OCI-LY1 (cell line): ENCODE results near the gene RAP2C.

Source experiments
- H2AFZ ChIP-seq: fragments of 200-600 bp; sonication (generic), shearing (Covaris generic); 2 replicates; pipeline ENCODE4 v1.6.0; 2014; ENCODE audit warnings: antibody characterized with exemption, mild to moderate bottlenecking, low read length
- H3F3A ChIP-seq: fragments of 200-600 bp; sonication (generic), shearing (Covaris generic); 2 replicates; pipeline ENCODE4 v1.6.0; 2014; ENCODE audit warnings: mild to moderate bottlenecking, antibody characterized with exemption, low read length, moderate library complexity; ENCODE audit not compliant: insufficient read depth
- H3K27ac ChIP-seq: fragments of 200-600 bp; sonication (generic); 2 replicates; pipeline ENCODE4 v1.5.1; 2014; ENCODE audit warnings: low read length, mixed run types, mild to moderate bottlenecking, low read depth; ENCODE audit not compliant: poor library complexity, severe bottlenecking
- H3K27me3 ChIP-seq: fragments of 200-600 bp; sonication (generic); 2 replicates; pipeline ENCODE4 v1.6.0; 2014; ENCODE audit warnings: antibody characterized with exemption, mild to moderate bottlenecking, low read length, moderate library complexity; ENCODE audit not compliant: insufficient read depth
- H3K36me3 ChIP-seq: fragments of 200-600 bp; sonication (generic); 2 replicates; pipeline ENCODE4 v1.6.1; 2014; ENCODE audit warnings: mild to moderate bottlenecking, antibody characterized with exemption, low read length, moderate library complexity, mixed read lengths; ENCODE audit not compliant: insufficient read depth
- H3K4me1 ChIP-seq: fragments of 200-600 bp; sonication (generic); 2 replicates; pipeline ENCODE4 v1.5.1; 2014; ENCODE audit warnings: mild to moderate bottlenecking, low read length, moderate library complexity; ENCODE audit not compliant: insufficient read depth, severe bottlenecking
- H3K4me2 ChIP-seq: fragments of 200-600 bp; sonication (generic), shearing (Covaris generic); 2 replicates; pipeline ENCODE4 v1.6.1; 2014; ENCODE audit warnings: low read length
- H3K4me3 ChIP-seq: fragments of 200-600 bp; sonication (generic); 2 replicates; pipeline ENCODE4 v1.5.1; 2014; ENCODE audit warnings: low read length, low read depth, mild to moderate bottlenecking, mixed read lengths; ENCODE audit not compliant: poor library complexity, severe bottlenecking
- H3K79me2 ChIP-seq: fragments of 200-600 bp; shearing (Covaris generic); 2 replicates; pipeline ENCODE4 v1.6.1; 2016; ENCODE audit warnings: mixed run types, low read length, mixed read lengths; ENCODE audit not compliant: insufficient read depth
- H3K9ac ChIP-seq: fragments of 200-600 bp; sonication (generic), shearing (Covaris generic); 2 replicates; pipeline ENCODE4 v1.6.1; 2014; ENCODE audit warnings: mild to moderate bottlenecking, low read length, mixed read lengths
- H3K9me2 ChIP-seq: fragments of 200-600 bp; sonication (generic), shearing (Covaris generic); 2 replicates; pipeline ENCODE4 v1.6.1; 2014; ENCODE audit warnings: low read depth, mild to moderate bottlenecking, low read length, mixed read lengths
- H3K9me3 ChIP-seq: fragments of 200-600 bp; shearing (Covaris generic); 2 replicates; pipeline ENCODE4 v1.6.1; 2014; ENCODE audit warnings: low read length, mixed read lengths
- H4K20me1 ChIP-seq: fragments of 200-600 bp; sonication (generic), shearing (Covaris generic); 2 replicates; pipeline ENCODE4 v1.6.0; 2016; ENCODE audit warnings: mild to moderate bottlenecking, low read length; ENCODE audit not compliant: insufficient read depth
- EZH2 ChIP-seq: fragments of 200-600 bp; sonication (generic), shearing (Covaris generic); IDR thresholded peaks from 2 replicates; pipeline ENCODE4 v1.8.0; 2017; ENCODE audit warnings: borderline replicate concordance, mixed run types, mild to moderate bottlenecking, antibody characterized with exemption, low read length, moderate library complexity, mixed read lengths
- TF ChIP-seq, protein P1 (sequence below): fragments of 200-600 bp; sonication (generic), shearing (Covaris generic); IDR thresholded peaks from 2 replicates; pipeline ENCODE4 v1.5.1; 2017; ENCODE audit warnings: mild to moderate bottlenecking, antibody characterized with exemption, low read length, moderate library complexity, mixed read lengths

RAP2C gene

DNA sequence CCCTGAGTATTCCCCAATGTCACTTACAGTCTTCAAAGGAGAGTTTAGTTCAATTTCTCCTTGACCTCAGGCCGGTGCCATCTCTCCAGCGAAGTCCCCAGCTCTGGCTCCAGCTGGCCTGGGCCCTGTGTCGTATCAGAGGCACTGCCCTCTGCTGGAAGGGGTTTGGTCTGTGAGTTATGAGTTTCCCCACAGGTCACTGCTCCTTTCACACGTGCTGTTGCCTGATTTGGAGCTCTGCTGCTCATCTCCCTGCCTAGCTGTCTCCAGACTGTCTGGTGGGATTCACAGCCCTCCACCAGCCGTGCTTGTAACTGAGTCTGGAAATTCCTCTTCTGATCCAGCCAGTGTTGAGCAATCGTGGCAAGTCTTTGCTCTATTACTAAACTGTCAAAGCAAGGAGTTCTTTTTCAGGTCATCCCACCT lies at the start of gene RAP2C:
RAP2C (minus strand) TSS at position 105 of the 426 bp plus-strand sequence. CDS start 2,179 bp downstream, outside the sequence.
- Histone ChIP-seq H3K9ac (peak within 1 kb of the TSS; percentile 94), H3K9me3 (no peaks in the 10 kb centered on the region), H3K27ac (peak within 1 kb of the TSS; percentile 78), H3K27me3 (no peaks in the 10 kb centered on the region), H3K9me2 (no peaks in the 10 kb centered on the region), H3K36me3 (peaks cover under 1% of the 10 kb centered on the region; the same call in 1 of the 2 replicates), H2AFZ (no peak within 1 kb of the TSS), H3K4me2 (peak within 1 kb of the TSS; percentile 93), H3K4me3 (peak within 1 kb of the TSS; percentile 95), H3K79me2 (peaks cover 9% of the 10 kb centered on the region; the same call in 1 of the 2 replicates), H3K4me1 (peaks cover 30% of the 10 kb centered on the region), H3F3A (no peaks in the 10 kb centered on the region), H4K20me1 (no peaks in the 10 kb centered on the region)
- TF ChIP-seq, protein P1, sequence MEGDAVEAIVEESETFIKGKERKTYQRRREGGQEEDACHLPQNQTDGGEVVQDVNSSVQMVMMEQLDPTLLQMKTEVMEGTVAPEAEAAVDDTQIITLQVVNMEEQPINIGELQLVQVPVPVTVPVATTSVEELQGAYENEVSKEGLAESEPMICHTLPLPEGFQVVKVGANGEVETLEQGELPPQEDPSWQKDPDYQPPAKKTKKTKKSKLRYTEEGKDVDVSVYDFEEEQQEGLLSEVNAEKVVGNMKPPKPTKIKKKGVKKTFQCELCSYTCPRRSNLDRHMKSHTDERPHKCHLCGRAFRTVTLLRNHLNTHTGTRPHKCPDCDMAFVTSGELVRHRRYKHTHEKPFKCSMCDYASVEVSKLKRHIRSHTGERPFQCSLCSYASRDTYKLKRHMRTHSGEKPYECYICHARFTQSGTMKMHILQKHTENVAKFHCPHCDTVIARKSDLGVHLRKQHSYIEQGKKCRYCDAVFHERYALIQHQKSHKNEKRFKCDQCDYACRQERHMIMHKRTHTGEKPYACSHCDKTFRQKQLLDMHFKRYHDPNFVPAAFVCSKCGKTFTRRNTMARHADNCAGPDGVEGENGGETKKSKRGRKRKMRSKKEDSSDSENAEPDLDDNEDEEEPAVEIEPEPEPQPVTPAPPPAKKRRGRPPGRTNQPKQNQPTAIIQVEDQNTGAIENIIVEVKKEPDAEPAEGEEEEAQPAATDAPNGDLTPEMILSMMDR, result peak; percentile 50; the same call in 1 of the 2 replicates
- no peak for TF ChIP-seq EZH2

DNA sequence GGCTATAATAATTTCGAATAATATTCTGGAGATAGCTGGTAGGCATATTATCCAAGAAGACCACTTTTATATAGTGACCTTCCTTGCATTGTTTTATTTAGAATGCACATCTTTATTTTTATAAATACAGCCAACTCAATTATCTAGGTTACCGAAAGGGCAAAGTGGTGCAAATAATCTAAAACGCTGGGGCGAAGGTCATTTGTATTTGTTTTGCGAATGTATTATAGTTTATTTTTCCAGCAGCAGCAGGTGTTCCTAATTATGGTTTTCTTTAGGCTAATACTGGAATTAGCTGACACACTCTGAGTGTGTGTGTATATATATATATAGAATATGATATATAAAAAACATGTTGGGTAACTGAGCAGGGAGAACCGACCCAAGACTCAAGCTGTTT lies 48.1 kb upstream of the RAP2C start:
- Histone ChIP-seq H3K27ac (no peak overlapping the region), H3K27me3 (no peaks in the 10 kb centered on the region), H3K9me2 (no peaks in the 10 kb centered on the region), H3K4me3 (no peak overlapping the region), H4K20me1 (no peaks in the 10 kb centered on the region), H3K9me3 (no peaks in the 10 kb centered on the region), H2AFZ (no peak overlapping the region), H3F3A (no peaks in the 10 kb centered on the region), H3K36me3 (no peaks in the 10 kb centered on the region), H3K4me1 (no peaks in the 10 kb centered on the region), H3K9ac (no peak overlapping the region), H3K4me2 (no peak overlapping the region), H3K79me2 (no peaks in the 10 kb centered on the region)
- no peak for TF ChIP-seq EZH2
- TF ChIP-seq, protein P1, result no peak

DNA sequence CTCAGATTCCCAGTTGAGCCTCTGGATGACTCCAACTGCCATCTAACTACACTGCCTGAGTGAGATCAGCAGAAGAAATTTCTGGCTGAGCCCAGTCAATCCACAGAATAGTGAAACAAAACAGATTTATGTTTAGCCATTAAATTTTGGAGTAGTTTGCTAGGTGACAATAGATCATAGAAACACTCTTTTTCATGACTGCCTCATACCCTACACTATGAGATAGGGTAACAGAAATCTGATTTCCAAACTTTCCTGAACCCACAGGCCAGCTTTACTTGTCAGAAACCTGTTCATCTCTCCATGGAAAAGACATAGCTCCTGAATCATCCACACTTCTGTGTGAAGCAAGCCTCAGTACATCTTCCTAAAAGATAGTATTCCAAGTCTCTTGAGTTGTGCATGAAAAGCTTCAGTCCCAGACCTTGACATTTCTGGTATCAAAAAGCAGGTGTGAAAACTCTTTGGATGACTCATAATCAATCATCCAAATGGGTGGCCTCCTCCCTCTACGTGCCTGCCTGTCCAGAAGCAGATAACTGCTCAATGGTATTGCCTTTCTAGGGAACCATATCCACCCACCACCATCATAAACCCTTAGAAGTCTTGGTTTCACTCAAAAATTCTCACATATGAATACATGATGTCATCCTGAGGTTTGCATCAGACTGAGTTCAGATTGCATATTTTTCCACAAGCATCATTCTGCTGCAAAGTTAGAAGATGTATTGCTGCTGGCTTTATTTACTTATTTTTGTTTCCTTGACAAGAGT lies 47.5 kb upstream of the RAP2C start:
- Histone ChIP-seq H4K20me1 (no peaks in the 10 kb centered on the region), H3K79me2 (no peaks in the 10 kb centered on the region), H3K9me2 (no peaks in the 10 kb centered on the region), H2AFZ (no peak overlapping the region), H3K4me1 (no peaks in the 10 kb centered on the region), H3K36me3 (no peaks in the 10 kb centered on the region), H3K27me3 (no peaks in the 10 kb centered on the region), H3K4me2 (no peak overlapping the region), H3F3A (no peaks in the 10 kb centered on the region), H3K27ac (no peak overlapping the region), H3K9ac (no peak overlapping the region), H3K9me3 (no peaks in the 10 kb centered on the region), H3K4me3 (no peak overlapping the region)
- TF ChIP-seq EZH2, result no peak
- TF ChIP-seq, protein P1, result no peak
